ENCODE results near the gene DACH2.
"Not testable (repeated sequence)": the region's sequence is repeated elsewhere in the genome, so short reads cannot be mapped to it uniquely, and the experiment has no call there.

DACH2 gene

DNA sequence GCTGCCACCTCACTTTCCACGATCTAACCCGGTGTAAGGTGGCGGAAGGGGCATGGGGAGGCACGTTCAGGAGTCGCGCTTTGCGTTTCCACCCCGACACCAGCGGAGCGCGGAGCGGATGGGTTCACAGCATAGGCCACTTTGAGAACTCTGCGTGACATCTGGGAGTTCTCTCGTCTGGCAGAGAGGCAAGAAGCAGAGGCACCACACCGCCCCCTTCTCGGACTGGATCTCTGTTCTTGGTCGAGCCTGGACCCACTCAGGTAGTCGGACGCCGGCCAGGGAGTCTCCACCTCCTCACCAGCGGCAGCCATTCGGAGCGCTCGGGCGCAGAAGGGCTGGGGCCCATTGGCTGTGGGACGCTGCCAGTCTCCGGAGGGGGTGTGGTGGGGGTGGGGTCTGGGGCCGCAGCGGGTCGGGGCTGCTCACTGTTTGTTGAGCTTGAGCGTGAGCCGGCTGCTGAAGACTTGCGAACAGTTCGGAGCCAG is at the start of gene DACH2:
TSS of gene DACH2 (plus strand) at position 428 of the 488 bp plus-strand sequence.
- DNase-seq = no peak

DNA sequence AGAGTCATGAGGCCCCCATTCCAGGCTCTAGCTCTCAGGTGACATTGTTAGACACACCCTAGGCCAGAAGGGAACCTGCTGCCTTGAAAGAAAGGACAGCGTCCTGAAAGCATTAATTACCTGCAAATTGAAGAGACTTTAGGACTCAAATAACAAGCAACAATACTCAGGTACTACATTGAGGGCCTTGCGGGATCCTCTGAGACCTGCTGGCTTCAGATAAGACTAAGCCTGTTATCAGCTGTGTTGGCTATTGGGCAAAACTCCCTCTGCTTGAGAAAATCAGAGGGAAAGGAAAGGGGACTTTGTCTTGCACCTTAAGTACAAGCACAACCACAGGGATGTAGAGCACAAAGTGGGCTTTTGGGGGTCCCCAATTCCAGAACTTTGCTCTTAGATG is 45.9 kb upstream of the DACH2 start:
- DNase-seq = no peak

DNA sequence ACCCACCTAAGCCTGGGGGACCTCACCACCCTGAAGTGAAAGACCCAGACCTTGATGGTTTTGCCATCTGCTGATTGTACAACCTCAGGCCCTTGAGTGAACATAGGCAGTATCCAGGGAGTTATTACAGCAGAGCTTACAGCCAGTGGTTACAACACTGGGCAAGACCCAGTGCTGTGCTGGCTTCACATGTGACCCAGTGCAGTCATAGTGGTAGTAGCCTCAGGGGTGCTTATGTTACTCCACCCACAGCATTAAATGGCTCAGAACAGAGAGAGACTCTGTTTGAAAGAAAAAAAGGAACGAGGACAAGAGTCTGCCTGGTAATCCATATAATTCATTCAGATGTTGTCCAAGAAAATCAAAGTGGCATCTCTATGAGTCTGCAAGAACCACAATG is 45.2 kb upstream of the DACH2 start:
- no peak for DNase-seq

GRCh38 chrX:86104526-86104925 is 43.7 kb upstream of the DACH2 start:
- no peak for DNase-seq

DNA sequence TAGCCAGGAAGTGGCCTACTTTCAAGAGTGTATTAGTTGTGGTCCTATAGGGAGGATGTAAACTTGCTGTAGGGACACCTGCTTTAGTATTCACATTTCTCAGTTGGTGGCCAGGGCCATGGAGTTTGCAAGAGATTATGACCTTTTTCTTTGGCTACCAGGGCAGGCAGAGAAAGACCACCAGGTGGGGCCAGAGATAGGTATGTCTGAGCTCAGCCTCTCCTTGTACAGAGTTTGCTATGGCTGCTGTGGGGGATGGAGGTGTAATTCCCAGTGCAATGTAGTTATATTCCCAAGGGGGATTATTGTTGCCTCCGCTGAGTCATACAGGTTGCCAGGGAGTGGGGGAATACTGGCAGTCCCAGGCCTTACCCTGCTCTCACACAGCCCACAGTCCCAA is 26.3 kb upstream of the DACH2 start:
- no peak for DNase-seq

GRCh38 chrX:86133761-86134160 is 14.5 kb upstream of the DACH2 start:
- no peak for DNase-seq

DNA sequence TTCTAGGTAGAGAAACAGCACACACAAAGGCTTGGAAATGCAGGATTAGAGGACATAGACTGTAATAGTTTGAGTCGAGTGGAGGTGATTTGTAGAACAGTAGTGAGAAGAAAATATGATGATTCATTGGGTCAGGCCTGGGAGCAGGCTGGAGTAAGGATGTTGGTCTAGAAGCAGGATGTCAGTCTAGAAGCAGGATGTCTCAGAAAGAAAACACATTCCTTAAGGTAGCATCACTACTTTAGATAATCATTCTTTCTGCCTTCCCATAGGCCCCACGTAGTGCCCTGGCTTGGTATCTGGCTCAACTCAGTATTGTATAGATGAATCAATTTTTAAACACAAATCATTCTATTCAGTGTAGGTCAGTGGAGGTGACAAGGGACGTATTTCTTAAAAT is 11.2 kb upstream of the DACH2 start:
- no peak for DNase-seq

DNA sequence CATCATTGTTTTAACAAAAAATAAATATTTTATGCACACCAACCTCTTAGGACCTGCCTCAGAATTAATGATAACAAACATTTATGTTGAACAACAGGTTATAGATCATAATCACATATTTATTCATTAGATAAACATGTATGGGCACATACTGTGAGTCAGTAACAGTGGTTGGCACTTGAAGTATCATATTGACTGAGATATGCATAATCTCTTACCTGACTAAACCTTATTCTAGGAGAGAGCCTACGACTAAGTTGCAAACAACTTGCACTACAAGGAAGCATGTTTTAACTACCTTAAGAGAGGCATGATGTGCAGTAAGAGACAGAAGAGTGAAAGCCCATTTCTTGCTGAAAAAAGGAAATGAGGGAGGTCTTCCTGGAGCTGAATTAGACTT is 6.5 kb upstream of the DACH2 start:
- DNase-seq = no peak

DNA sequence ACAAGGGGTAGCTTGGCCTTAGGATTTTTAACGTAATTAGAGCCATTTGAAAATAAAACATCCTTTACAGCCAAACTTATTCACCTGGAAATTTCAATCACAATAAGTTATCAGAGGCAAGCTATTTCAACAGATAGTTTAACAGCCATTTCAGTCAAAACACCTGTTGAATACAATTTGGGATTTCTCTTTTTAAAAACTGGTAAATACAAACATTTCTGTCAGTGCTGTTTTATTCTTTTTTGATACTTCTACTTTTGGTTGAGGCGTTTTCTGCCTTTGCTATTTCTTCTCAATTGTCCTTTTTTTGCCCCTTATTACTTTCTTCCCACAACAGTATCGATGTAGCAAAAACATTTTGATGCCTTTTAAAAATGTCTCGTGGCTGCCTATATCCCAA is 2.1 kb upstream of the DACH2 start:
- DNase-seq = no peak

DNA sequence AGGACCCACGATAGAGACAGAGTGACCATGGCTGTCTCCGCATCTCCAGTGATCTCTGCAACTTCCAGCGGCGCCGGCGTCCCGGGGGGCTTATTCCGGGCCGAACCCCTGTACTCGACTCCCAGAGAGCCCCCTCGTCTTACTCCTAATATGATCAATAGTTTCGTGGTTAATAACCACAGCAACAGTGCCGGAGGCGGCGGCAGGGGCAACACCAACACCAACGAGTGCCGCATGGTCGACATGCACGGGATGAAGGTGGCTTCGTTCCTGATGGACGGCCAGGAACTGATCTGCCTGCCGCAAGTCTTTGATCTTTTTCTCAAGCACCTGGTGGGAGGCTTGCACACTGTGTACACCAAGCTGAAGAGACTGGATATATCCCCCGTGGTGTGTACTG is 343 bp downstream of the DACH2 start:
- DNase-seq = no peak

GRCh38 chrX:86149119-86149518 is 868 bp downstream of the DACH2 start:
- DNase-seq = no peak

DNA sequence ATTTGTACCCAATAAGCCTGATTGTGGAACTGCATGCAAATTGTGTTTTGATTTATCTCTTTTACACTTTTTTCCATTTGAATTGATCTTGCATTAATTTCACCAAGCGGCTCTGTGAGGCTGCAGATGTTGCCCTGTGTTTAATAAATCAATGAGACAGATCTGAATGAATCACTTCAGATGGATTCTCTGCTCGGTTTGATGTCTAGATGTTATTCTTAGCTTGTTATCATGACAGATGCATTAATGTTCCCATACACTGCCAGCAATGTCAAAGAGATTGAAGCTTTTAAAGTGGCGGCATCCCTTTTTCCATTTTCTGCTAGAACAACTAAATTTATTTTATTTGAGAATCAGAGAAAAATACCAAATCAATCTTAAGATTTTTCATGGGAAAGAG is 6.3 kb downstream of the DACH2 start:
- DNase-seq = no peak

GRCh38 chrX:86171366-86171765 is 23.1 kb downstream of the DACH2 start:
- DNase-seq = no peak

DNA sequence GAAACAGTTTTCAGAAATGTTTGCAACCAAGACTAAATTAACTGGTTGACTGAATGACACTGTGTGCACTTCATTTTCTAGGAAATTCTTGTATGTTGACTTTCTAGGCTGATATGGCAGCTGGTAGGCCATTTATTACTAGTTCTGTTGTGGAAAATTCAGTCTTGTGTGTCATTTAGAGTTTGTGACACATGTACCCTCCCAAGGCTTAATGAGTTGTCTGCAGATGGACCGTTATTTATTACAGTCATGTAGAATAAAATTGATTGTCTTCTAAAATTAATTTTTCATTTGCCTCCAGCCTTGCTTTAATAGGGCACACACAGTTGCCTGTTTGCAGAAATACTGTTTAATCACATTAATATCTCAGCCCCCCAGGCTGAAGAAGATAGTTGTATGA is 30.7 kb downstream of the DACH2 start:
- no peak for DNase-seq

DNA sequence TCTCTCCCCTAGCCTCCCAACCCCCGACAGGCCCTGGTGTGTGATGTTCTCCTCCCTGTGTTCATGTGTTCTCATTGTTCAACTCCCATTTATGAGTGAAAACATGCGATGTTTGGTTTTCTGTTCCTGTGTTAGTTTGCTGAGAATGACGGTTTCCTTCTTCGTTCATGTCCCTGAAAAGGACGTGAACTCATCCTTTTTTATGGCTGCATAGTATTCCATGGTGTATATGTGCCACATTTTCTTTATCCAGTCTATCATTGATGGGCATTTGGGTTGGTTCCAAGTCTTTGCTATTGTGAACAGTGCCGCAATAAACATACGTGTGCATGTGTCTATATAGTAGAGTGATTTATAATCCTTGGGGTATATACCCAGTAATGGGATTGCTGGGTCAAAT is 33.1 kb downstream of the DACH2 start:
- DNase-seq = not testable (repeated sequence)

DNA sequence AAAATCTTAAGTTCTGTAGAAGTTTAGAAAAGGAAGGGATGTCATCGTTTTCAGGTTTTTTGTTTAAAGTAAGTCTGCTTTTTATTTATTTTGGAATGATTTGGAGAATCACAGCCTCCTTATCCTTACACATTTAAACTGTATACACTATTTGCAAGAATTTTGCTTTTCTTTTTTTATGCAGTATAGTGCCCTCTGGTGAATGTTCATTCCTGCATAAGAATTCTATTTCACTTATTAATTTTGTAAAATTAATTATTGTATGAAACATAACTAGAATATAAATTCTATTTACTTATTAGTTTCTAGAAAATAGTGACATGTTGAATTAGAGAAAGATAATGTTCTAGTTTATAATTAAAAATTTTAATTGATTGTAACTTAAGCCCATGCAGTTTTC is 44.6 kb downstream of the DACH2 start:
- DNase-seq = no peak

- no peak for DNase-seq
Measured at GRCh38 chrX:86194758-86195157, 46.5 kb downstream of the DACH2 start.

DNA sequence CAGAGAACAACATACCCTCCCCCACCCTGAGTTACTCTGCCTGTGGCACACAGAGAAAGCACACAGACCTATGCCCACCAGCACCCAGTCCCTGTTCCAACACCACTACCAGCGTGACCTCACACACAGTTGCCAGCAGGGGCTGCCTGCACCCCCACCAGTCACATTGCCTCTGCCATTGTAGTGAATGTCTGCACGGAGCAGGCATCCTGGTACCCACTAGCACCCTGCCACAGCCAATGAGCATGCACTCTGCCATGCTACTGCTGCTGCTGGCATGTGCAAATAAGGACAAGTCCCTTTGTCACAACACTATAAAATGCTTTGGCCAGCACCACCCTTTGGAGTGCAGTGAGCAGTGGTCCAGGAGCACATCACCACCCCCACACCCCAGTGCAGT is 47.1 kb downstream of the DACH2 start:
- DNase-seq = no peak

DNA sequence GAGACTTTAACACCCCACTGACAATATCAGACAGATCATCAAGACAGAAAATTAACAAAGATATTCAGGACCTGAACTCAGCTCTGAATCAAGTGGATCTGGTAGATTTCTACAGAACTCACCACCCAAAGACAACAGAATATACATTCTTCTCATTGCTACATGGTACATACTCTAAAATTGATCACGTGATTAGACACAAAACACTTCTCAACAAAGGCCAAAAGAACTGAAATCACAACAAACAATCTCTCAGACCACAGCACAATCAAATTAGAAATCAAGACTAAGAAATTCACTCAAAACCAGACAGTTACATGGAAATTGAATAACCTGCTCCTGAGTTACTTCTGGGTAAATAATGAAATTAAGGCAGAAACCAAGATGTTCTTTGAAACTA is 49.6 kb downstream of the DACH2 start:
- DNase-seq = no peak

DNA sequence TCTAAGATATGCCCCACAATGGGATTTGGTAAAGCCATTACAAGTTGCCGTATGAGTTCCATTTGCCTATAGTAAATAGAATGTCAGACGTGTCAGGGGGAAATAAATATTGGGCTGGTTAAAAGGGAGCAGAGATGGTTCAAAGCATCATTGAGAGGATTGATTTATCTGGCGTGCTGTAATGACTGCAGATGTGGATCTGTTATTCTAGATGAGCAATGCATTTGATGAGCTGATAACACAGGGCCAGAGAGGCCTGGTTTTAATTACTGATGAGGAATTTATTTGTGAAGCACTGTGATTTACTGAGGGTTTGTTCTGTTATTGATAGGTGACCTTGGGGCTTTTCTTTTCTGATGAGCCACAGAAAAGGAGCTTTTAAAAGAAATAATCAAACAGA is 62.5 kb downstream of the DACH2 start:
- DNase-seq = no peak

- DNase-seq = no peak
Measured at GRCh38 chrX:86215260-86215659, 67.0 kb downstream of the DACH2 start.

DNA sequence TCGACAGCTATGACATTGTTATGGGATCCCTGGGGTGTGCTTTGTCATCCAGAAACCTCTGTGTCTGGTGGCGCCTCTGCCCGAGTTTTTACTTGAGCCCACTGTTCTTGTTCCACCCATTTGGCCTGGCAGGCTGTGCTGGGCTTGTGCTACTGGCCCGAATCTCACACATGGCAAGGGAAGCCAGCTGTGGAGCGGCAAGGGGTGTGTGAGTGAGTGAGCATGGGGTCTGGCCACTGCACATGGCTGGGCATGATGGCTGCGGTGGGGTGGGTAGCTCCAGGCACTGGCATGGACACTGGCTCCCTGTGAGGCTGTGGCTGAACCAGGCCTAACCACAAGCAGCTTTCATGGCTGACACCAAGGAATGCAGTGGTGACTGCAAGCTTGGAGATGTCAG is 89.2 kb downstream of the DACH2 start:
- no peak for DNase-seq

DNA sequence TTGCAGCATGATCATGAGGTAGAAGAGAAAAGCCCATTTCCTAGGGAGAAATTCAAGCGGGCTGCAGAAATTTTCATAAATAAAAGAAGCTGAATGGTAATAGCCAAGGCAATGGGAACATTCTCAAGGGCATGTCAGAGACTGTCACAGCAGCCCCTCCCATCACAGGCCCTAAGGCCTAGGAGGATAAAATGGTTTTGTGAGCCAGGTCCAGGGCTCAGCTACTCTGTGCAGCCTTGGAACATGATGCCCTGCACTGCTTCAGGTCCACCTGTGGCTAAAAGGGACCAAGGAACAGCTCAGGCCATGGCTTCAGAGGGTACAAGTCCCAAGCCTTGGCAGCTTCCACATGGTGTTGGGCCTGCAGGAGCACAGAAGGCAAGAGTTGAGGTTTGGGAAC is 93.3 kb downstream of the DACH2 start:
- DNase-seq = no peak

GRCh38 chrX:86263526-86263925 is 115.3 kb downstream of the DACH2 start:
- DNase-seq = no peak

DNA sequence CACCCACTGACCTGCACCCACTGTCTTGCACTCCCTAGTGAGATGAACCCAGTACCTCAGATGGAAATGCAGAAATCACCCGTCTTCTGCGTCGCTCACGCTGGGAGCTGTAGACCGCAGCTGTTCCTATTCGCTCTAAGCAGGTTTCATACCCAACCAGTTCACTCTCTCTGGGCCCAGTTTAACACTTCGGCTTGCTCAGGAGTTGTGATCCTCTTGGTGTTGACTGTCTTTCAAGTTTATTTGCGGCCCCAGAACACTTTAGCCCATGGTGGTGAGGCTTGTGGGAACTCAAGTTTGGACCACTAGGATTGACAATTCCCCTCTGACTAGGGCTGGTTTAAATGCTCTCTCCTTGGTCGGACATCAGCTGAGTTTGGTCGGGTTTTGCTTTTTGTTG is 147.0 kb downstream of the DACH2 start:
- no peak for DNase-seq

DNA sequence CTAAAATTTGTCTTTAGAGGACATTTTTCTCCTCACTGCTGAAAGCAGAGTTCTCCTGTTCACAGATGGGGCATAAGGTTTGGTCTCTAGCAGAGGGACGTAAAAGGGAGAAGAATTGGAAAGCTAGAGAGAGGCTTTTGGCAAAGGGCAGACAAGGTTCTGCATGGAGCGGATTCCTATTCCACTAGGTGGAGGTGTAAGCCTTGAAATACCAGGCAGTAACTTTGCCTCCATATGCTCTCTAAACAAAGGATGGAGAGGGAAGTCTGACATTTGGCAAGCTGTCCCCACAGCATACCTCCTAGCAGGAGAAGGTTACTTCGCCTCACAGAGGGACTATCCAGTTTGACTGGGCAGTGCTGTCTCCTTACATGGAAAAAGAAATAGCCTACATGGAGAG is 174.7 kb downstream of the DACH2 start:
- DNase-seq = no peak
